Body of pancreas (tissue), 4 donors: ENCODE measurements around the gene TTPAL. TPM values are rescaled to one million over a fixed set of nuclear protein-coding genes. Genes with fewer than 3 reads are reported as not detected.

Source experiments
- ATAC-seq: fragments of 150-250 bp; one replicate; pipeline ENCODE4 v1.9.1; 2016
- DNase-seq, 4 donors: peaks; one replicate each; pipeline ENCODE4 v3.0.0-alpha.2; 2019
- H3K27ac ChIP-seq, 4 donors: fragments of 200-600 bp; sonication (generic); 1 replicate in 3 of 4; 2 replicates in 1 of 4; pipeline versions ENCODE4 v1.5.1 to v1.6.1; 2016 to 2019; ENCODE audit warnings: mild to moderate bottlenecking in 1 of 4, mixed read lengths in 1 of 4, moderate library complexity in 1 of 4
- H3K27me3 ChIP-seq, 2 donors: fragments of 200-600 bp; sonication (generic); one replicate each; pipeline ENCODE4 v1.6.0; 2016; ENCODE audit warnings: mild to moderate bottlenecking in 1 of 2
- H3K36me3 ChIP-seq, 2 donors: fragments of 200-600 bp; sonication (generic); replicated peaks in 1 of 2; 2 replicates each; pipeline ENCODE4 v1.5.1; 2016; ENCODE audit warnings: low read depth in 2 of 2; ENCODE audit not compliant: insufficient read depth in 1 of 2
- H3K4me1 ChIP-seq: fragments of 200-600 bp; sonication (generic); one replicate; pipeline ENCODE4 v1.6.0; 2016
- H3K4me3 ChIP-seq, 2 donors: fragments of 200-600 bp; sonication (generic); 1 replicate in 1 of 2; 2 replicates in 1 of 2; pipeline ENCODE4 v1.5.1; 2016 to 2019
- H3K9me3 ChIP-seq, 3 donors: fragments of 200-600 bp; sonication (generic); 1 replicate in 2 of 3; 2 replicates in 1 of 3; pipeline ENCODE4 v1.5.1; 2016
- POLR2A ChIP-seq, 3 donors: fragments of 450-650 bp; IDR thresholded peaks; one replicate each; pipeline ENCODE4 v1.6.1; 2016; ENCODE audit warnings: antibody characterized with exemption in 3 of 3, mild to moderate bottlenecking in 2 of 3
- WGBS, 2 donors: methylation state at CpG; one replicate each; pipeline ENCODE4 v1.1.5; 2017; 5-methylcytosine and 5-hydroxymethylcytosine counted together
- intact Hi-C: fragments of 100-400 bp; cut with DNase I; formaldehyde crosslinking; loops from one replicate; pipeline ENCODE4 v1.15.1; 2023
- total RNA-seq, 2 donors: library from RNA; depleted of rRNA; stranded (reverse); fragments of >200 nt; gene quantifications; one replicate each; pipeline ENCODE4 v1.1.0, GENCODE V29; 2016
- TF ChIP-seq, protein P1 (sequence below), 7 experiments: fragments of 450-650 bp in 4 of 7; fragments of 200-600 bp in 3 of 7; sonication (generic) in 3 of 7; IDR thresholded peaks; one replicate each; pipeline ENCODE4 v1.5.1; 2016 to 2019; ENCODE audit warnings: antibody characterized with exemption in 7 of 7

Gene TTPAL, protein sequence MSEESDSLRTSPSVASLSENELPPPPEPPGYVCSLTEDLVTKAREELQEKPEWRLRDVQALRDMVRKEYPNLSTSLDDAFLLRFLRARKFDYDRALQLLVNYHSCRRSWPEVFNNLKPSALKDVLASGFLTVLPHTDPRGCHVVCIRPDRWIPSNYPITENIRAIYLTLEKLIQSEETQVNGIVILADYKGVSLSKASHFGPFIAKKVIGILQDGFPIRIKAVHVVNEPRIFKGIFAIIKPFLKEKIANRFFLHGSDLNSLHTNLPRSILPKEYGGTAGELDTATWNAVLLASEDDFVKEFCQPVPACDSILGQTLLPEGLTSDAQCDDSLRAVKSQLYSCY
- total RNA-seq, result 1 to 10 TPM; 8.3 to 9.9 TPM

DNA sequence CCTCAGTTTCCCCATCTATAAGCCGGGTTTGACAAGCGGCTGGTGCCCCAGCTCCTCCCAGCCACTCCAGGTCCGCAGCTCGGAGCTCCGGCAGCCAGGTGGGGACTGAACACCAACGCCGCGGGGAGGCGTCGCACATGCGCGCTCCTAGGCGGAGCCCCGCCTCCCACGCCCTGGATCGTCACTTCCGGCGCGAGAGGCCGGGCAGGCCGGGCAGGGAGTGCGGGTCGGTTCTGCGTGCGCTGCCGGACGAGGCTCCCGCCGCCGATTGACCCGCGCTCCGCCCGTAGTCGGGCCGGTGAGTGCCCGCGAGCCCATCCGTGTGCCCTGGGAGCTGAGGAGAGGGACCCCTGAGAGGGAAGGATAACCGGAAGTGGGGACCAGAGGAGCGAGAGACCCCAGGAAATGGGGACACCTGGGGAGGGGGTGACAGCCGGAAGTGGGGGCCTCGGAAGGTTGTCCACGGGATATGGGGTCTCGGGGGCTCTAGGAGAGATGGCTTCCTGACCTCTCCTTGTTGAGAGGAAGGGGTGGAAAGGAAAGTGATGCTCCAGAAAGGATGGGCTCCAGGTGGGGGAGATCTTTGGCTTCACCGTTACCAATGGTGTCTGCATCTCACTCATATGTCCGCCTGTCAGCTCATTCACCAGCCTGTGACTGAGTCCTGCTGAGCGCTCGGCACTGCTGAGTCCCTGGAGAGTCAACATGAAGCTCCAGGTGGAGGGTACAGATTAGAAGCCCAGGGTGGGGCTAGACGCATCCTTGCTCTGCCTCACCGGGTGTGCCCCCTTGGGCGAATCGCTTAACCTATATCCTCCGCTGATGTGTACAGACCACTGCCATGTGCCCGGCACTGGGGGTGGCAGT, at the start of gene TTPAL:
TTPAL (plus strand) TSS at position 181 of the 867 bp plus-strand sequence. CDS start 4,126 bp downstream, outside the sequence.
- Histone ChIP-seq H3K27me3 (no peaks in the 10 kb centered on the region), H3K4me3 (peak within 1 kb of the TSS; percentile 37 to 71), H3K36me3 (no peaks in the 10 kb centered on the region), H3K9me3 (no peaks in the 10 kb centered on the region), H3K27ac (peak within 1 kb of the TSS; percentile 57 to 87 (median 78)), H3K4me1 (peaks cover 23% of the 10 kb centered on the region)
- TF ChIP-seq POLR2A (IDR thresholded peaks at IDR 0.05), result peak; percentile 93 to 98 (median 97)
- TF ChIP-seq, protein P1, sequence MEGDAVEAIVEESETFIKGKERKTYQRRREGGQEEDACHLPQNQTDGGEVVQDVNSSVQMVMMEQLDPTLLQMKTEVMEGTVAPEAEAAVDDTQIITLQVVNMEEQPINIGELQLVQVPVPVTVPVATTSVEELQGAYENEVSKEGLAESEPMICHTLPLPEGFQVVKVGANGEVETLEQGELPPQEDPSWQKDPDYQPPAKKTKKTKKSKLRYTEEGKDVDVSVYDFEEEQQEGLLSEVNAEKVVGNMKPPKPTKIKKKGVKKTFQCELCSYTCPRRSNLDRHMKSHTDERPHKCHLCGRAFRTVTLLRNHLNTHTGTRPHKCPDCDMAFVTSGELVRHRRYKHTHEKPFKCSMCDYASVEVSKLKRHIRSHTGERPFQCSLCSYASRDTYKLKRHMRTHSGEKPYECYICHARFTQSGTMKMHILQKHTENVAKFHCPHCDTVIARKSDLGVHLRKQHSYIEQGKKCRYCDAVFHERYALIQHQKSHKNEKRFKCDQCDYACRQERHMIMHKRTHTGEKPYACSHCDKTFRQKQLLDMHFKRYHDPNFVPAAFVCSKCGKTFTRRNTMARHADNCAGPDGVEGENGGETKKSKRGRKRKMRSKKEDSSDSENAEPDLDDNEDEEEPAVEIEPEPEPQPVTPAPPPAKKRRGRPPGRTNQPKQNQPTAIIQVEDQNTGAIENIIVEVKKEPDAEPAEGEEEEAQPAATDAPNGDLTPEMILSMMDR (IDR thresholded peaks at IDR 0.05), result peak in 6 of 7 experiments; percentile 12 to 70 (median 50)
- intact Hi-C loops, result no loop called here
- WGBS, 2 donors, result 3 to 5% methylated on average over 17 to 49 of the region's 55 CpGs
- peak; percentile 98 for ATAC-seq
- DNase-seq, result peak; percentile 90 to 94 (median 92)

DNA sequence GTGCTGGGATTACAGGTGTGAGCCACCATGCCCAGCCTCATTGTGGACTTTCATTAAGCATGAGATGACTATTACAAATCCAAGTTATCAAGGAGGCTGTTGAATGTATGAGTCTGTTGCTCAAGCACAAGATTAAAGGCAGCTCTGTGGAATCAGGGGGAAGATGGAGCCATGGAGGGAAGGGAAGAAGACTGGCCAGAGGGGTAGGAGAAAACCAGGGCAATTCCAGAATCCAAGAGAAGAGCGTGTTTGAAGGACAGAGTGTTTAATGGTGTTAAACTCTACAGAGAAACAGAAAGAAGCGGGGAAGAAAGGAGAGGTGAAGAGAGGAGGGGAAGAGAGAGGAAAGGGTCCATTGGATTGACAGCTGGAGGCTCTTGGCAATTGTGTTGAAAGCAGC, 49.8 kb upstream of the TTPAL start:
- ATAC-seq, result no peak
- intact Hi-C loops, result no loop called here
- TF ChIP-seq POLR2A (IDR thresholded peaks at IDR 0.05), result no peak
- TF ChIP-seq, protein P1 (IDR thresholded peaks at IDR 0.05), result no peak
- Histone ChIP-seq H3K4me1 (no peaks in the 10 kb centered on the region), H3K4me3 (no peak overlapping the region), H3K27me3 (no peaks in the 10 kb centered on the region), H3K36me3 (peaks cover 0 to 12% of the 10 kb centered on the region in 2 donors), H3K9me3 (no peaks in the 10 kb centered on the region), H3K27ac (no peak overlapping the region)
- DNase-seq, result no peak
- WGBS, 2 donors, result 93% methylated on average over 2 of the region's 2 CpGs

DNA sequence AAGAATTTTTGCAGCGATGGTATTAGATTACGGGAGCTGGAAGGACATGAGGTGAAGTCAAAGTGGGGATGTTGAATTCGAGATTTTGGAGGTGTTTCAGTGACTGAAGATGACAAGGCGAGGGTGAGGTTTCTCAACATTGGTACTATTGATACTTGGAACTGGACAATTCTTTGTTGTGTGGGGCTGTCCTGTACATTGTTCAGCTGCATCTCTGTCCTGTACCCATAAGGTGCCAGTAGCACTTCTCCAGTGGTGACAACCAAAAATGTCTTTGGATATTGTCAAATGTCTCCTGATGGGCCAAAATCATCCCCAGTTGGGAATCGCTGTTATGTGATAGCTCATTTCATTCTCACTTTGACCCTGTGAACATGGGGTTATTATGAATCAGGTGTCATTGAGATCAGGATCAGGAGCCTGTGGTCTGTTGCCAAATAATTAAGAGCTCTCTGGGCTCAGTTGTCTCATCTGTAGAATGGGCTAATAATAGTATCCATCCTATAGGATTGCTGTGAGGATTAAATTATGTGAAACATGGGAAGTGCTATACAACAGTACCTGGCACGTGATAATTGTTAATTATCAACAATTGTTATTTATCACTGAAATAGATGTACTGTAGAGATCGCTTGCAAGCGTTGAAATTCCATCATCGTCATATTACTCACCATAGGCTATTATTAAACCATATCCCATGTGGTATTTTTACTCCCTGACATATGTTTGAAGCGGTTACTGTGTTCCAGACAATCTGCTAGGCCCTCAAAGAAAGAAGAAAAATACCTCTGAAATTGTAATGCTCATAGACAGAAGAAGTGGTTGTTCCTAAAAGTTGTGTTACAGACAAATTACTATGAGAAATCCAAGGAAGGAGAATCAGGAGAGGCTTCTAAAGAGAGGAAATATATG, 48.5 kb upstream of the TTPAL start:
- Histone ChIP-seq H3K4me1 (no peaks in the 10 kb centered on the region), H3K27me3 (no peaks in the 10 kb centered on the region), H3K27ac (no peak overlapping the region), H3K4me3 (no peak overlapping the region), H3K9me3 (no peaks in the 10 kb centered on the region), H3K36me3 (peaks cover 0 to 10% of the 10 kb centered on the region in 2 donors)
- WGBS, 2 donors, result 80 to 90% methylated on average over 10 of the region's 10 CpGs
- no peak for TF ChIP-seq POLR2A (IDR thresholded peaks at IDR 0.05)
- TF ChIP-seq, protein P1 (IDR thresholded peaks at IDR 0.05), result no peak
- DNase-seq, result no peak
- no peak for ATAC-seq
- intact Hi-C loops, result no loop called here

DNA sequence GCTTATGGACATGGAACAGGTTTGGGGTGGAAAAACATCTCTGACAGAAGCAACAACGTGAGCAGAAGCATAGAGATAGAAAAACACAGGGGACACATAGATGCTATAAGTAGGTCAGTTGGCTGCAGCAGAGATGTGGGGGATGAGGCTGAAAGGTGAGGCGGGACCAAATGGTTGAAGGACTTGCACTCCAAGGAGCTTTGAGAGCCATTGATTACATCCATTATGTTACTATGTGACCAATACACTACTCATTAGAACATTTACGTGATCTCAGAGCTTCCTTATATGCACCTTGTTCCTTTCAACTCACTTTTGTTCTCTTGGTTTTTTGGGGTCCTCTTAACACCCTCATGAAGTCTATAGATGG, 47.9 kb upstream of the TTPAL start:
- H3K4me3 ChIP-seq, result no peak overlapping the region
- no peak for DNase-seq
- intact Hi-C loops, result no loop called here
- no peaks in the 10 kb centered on the region for H3K27me3 ChIP-seq
- TF ChIP-seq POLR2A (IDR thresholded peaks at IDR 0.05), result no peak
- TF ChIP-seq, protein P1 (IDR thresholded peaks at IDR 0.05), result no peak
- no peak overlapping the region for H3K27ac ChIP-seq
- no peak for ATAC-seq
- H3K36me3 ChIP-seq, result peaks cover 0 to 9% of the 10 kb centered on the region in 2 donors
- H3K4me1 ChIP-seq, result no peaks in the 10 kb centered on the region
- 87 to 90% methylated on average over 3 of the region's 3 CpGs for WGBS, 2 donors
- H3K9me3 ChIP-seq, result no peaks in the 10 kb centered on the region
